ENCODE data around the gene EDN1.

DNA sequence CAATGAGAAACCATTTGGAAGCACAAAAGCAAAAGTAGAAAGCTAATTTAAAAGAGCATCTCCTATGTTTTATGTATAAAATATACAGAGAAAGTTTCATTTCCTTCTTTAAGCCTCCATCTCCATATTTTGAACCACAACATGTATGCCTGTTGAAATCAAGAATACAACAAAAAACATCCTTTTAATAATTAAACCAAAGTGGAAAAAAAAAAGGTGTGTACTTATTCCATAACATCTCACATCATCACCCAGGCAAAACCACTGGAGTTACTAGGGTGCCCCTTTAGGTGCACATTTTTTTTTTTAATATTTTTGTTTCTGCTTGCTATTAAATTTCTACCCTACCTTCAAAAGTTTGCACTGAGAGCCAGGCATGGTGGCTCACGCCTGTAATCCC, 43.0 kb downstream of the EDN1 start:
- TF ChIP-seq POLR2AphosphoS5 (IDR thresholded peaks at IDR 0.05) (no peak), EP300 (IDR thresholded peaks at IDR 0.05) (no peak)
- TF ChIP-seq, protein P1, sequence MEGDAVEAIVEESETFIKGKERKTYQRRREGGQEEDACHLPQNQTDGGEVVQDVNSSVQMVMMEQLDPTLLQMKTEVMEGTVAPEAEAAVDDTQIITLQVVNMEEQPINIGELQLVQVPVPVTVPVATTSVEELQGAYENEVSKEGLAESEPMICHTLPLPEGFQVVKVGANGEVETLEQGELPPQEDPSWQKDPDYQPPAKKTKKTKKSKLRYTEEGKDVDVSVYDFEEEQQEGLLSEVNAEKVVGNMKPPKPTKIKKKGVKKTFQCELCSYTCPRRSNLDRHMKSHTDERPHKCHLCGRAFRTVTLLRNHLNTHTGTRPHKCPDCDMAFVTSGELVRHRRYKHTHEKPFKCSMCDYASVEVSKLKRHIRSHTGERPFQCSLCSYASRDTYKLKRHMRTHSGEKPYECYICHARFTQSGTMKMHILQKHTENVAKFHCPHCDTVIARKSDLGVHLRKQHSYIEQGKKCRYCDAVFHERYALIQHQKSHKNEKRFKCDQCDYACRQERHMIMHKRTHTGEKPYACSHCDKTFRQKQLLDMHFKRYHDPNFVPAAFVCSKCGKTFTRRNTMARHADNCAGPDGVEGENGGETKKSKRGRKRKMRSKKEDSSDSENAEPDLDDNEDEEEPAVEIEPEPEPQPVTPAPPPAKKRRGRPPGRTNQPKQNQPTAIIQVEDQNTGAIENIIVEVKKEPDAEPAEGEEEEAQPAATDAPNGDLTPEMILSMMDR (IDR thresholded peaks at IDR 0.05) = no peak

Data from sigmoid colon (tissue), 4 donors.